Measurements from ENCODE around the gene CYFIP2.
A peak's percentile ranks its signal among the peaks of the same experiment; 100 is the strongest.
"Not testable (repeated sequence)": the region's sequence is repeated elsewhere in the genome, so short reads cannot be mapped to it uniquely, and the experiment has no call there.

Gene CYFIP2

GRCh38 chr5:157265714-157266285 lies at the start of gene CYFIP2:
CYFIP2 (plus strand) TSS chr5:157266123; CDS start chr5:157285362, 19,239 bp downstream.
- no peaks in the 10 kb centered on the region for H3K9me3 Mint-ChIP-seq
- DNase-seq (peak; percentile 80 to 82), ATAC-seq (peak; percentile 87)
- H3K27ac Mint-ChIP-seq, result peak within 1 kb of the TSS; percentile 97 to 99
- no peaks in the 10 kb centered on the region for H3K27me3 Mint-ChIP-seq
- peaks cover 75% of the 10 kb centered on the region for H3K4me1 Mint-ChIP-seq
- H3K4me3 Mint-ChIP-seq, result peak within 1 kb of the TSS; percentile 91 to 96

- Mint-ChIP-seq H3K9me3 (no peaks in the 10 kb centered on the region), H3K4me1 (peaks cover 97% of the 10 kb centered on the region), H3K27ac (peak overlapping the region; percentile 92), H3K27me3 (no peaks in the 10 kb centered on the region), H3K4me3 (peak overlapping the region; percentile 70)
- DNase-seq, result no peak
- ATAC-seq, result no peak
Measured at GRCh38 chr5:157216391-157217142, 49.4 kb upstream of the CYFIP2 start.

- Mint-ChIP-seq H3K4me3 (peak overlapping the region; percentile 62 to 70), H3K27ac (peak overlapping the region; percentile 65 to 92), H3K4me1 (peaks cover 97% of the 10 kb centered on the region), H3K27me3 (no peaks in the 10 kb centered on the region), H3K9me3 (no peaks in the 10 kb centered on the region)
- DNase-seq (peak in 1 of 2 donors; percentile 45), ATAC-seq (no peak)
Measured at GRCh38 chr5:157217289-157218024, 48.5 kb upstream of the CYFIP2 start.

- Mint-ChIP-seq H3K4me1 (peaks cover 87% of the 10 kb centered on the region), H3K4me3 (peak overlapping the region; percentile 67 to 70), H3K9me3 (no peaks in the 10 kb centered on the region), H3K27me3 (no peaks in the 10 kb centered on the region), H3K27ac (peak overlapping the region; percentile 95 to 97)
- ATAC-seq (peak; percentile 66), DNase-seq (peak; percentile 44 to 70)
Measured at GRCh38 chr5:157219491-157220271, 46.2 kb upstream of the CYFIP2 start.

- no peaks in the 10 kb centered on the region for H3K27me3 Mint-ChIP-seq
- no peaks in the 10 kb centered on the region for H3K9me3 Mint-ChIP-seq
- H3K4me3 Mint-ChIP-seq, result peak overlapping the region; percentile 66 to 79
- DNase-seq (no peak), ATAC-seq (peak; percentile 6)
- H3K4me1 Mint-ChIP-seq, result peaks cover 84% of the 10 kb centered on the region
- peak overlapping the region; percentile 94 to 98 for H3K27ac Mint-ChIP-seq
Measured at GRCh38 chr5:157221959-157222358, 44.0 kb upstream of the CYFIP2 start.

- H3K4me3 Mint-ChIP-seq, result peak overlapping the region; percentile 66 to 79
- no peaks in the 10 kb centered on the region for H3K9me3 Mint-ChIP-seq
- peak; percentile 80 for ATAC-seq
- peak; percentile 69 to 86 for DNase-seq
- no peaks in the 10 kb centered on the region for H3K27me3 Mint-ChIP-seq
- H3K4me1 Mint-ChIP-seq, result peaks cover 83% of the 10 kb centered on the region
- peak overlapping the region; percentile 94 to 98 for H3K27ac Mint-ChIP-seq
Measured at GRCh38 chr5:157222506-157223230, 43.3 kb upstream of the CYFIP2 start.

- no peaks in the 10 kb centered on the region for H3K9me3 Mint-ChIP-seq
- ATAC-seq (peak; percentile 31), DNase-seq (no peak)
- peaks cover 62% of the 10 kb centered on the region for H3K4me1 Mint-ChIP-seq
- H3K4me3 Mint-ChIP-seq, result peak overlapping the region; percentile 74 to 79
- H3K27me3 Mint-ChIP-seq, result no peaks in the 10 kb centered on the region
- peak overlapping the region; percentile 81 to 91 for H3K27ac Mint-ChIP-seq
Measured at GRCh38 chr5:157225469-157226422, 40.2 kb upstream of the CYFIP2 start.

GRCh38 chr5:157230610-157231009 lies 35.3 kb upstream of the CYFIP2 start:
- H3K27me3 Mint-ChIP-seq, result no peaks in the 10 kb centered on the region
- H3K4me1 Mint-ChIP-seq, result peaks cover 67% of the 10 kb centered on the region
- no peak overlapping the region for H3K4me3 Mint-ChIP-seq
- DNase-seq (no peak), ATAC-seq (no peak)
- no peak overlapping the region for H3K27ac Mint-ChIP-seq
- H3K9me3 Mint-ChIP-seq, result no peaks in the 10 kb centered on the region

- H3K4me1 Mint-ChIP-seq, result peaks cover 58% of the 10 kb centered on the region
- no peaks in the 10 kb centered on the region for H3K9me3 Mint-ChIP-seq
- peak; percentile 29 for ATAC-seq
- DNase-seq, result no peak
- H3K4me3 Mint-ChIP-seq, result peak overlapping the region in 1 of 2 donors; percentile 29
- H3K27ac Mint-ChIP-seq, result peak overlapping the region; percentile 82 to 85
- H3K27me3 Mint-ChIP-seq, result no peaks in the 10 kb centered on the region
Measured at GRCh38 chr5:157232706-157233105, 33.2 kb upstream of the CYFIP2 start.

GRCh38 chr5:157233515-157233914 lies 32.4 kb upstream of the CYFIP2 start:
- Mint-ChIP-seq H3K9me3 (no peaks in the 10 kb centered on the region), H3K27me3 (no peaks in the 10 kb centered on the region), H3K4me1 (peaks cover 63% of the 10 kb centered on the region), H3K4me3 (no peak overlapping the region), H3K27ac (peak overlapping the region; percentile 82 to 85)
- ATAC-seq, result peak; percentile 74
- DNase-seq, result no peak

- peaks cover 72% of the 10 kb centered on the region for H3K4me1 Mint-ChIP-seq
- H3K27ac Mint-ChIP-seq, result no peak overlapping the region
- ATAC-seq, result no peak
- H3K9me3 Mint-ChIP-seq, result no peaks in the 10 kb centered on the region
- no peak for DNase-seq
- H3K27me3 Mint-ChIP-seq, result no peaks in the 10 kb centered on the region
- no peak overlapping the region for H3K4me3 Mint-ChIP-seq
Measured at GRCh38 chr5:157236423-157236822, 29.5 kb upstream of the CYFIP2 start.

GRCh38 chr5:157241483-157241882 lies 24.4 kb upstream of the CYFIP2 start:
- DNase-seq (no peak), ATAC-seq (no peak)
- H3K4me3 Mint-ChIP-seq, result no peak overlapping the region
- peaks cover 82% of the 10 kb centered on the region for H3K4me1 Mint-ChIP-seq
- H3K27ac Mint-ChIP-seq, result no peak overlapping the region
- H3K27me3 Mint-ChIP-seq, result no peaks in the 10 kb centered on the region
- no peaks in the 10 kb centered on the region for H3K9me3 Mint-ChIP-seq

GRCh38 chr5:157244704-157245103 lies 21.2 kb upstream of the CYFIP2 start:
- H3K27ac Mint-ChIP-seq, result peak overlapping the region; percentile 92 to 94
- peaks cover 96% of the 10 kb centered on the region for H3K4me1 Mint-ChIP-seq

GRCh38 chr5:157245476-157245875 lies 20.4 kb upstream of the CYFIP2 start:
- H3K4me3 Mint-ChIP-seq, result peak overlapping the region; percentile 29 to 47
- H3K27ac Mint-ChIP-seq, result peak overlapping the region; percentile 62 to 96
- DNase-seq, result no peak
- H3K27me3 Mint-ChIP-seq, result no peaks in the 10 kb centered on the region
- peaks cover 98% of the 10 kb centered on the region for H3K4me1 Mint-ChIP-seq
- ATAC-seq, result no peak
- no peaks in the 10 kb centered on the region for H3K9me3 Mint-ChIP-seq

More at GRCh38 chr5:157244704-157245103, 21.2 kb upstream of the CYFIP2 start:
- not testable (repeated sequence) for H3K27me3 Mint-ChIP-seq, ATAC-seq, H3K9me3 Mint-ChIP-seq, DNase-seq
- peak overlapping the region; percentile 17 to 46 for H3K4me3 Mint-ChIP-seq

Data from stimulated activated naive CD8-positive, alpha-beta T cell treated with anti-CD3 and anti-CD28 coated beads, Interleukin-15, amount 100 ng/mL, for 72 hours (primary cell).